ENCODE measurements around the gene CEMP1. TPM values are rescaled to one million over a fixed set of nuclear protein-coding genes. Genes with fewer than 3 reads are reported as not detected.
"Not testable (repeated sequence)": the region's sequence is repeated elsewhere in the genome, so short reads cannot be mapped to it uniquely, and the experiment has no call there.

Gene CEMP1
- total RNA-seq, 1 donor from 2014 or later, result not detected

GRCh38 chr16:2539845-2540458, 8.7 kb upstream of the CEMP1 start:
- TF ChIP-seq CTCF (conservative IDR thresholded peaks at IDR 0.05), result peak; percentile 60
- not testable (repeated sequence) for DNase-seq (ENCODE audit: low read depth, low spot score); H3K9me3 Mint-ChIP-seq; H3K27me3 Mint-ChIP-seq (ENCODE audit: low read depth); H3K36me3 Mint-ChIP-seq (ENCODE audit: low read depth); H3K27ac Mint-ChIP-seq (ENCODE audit: unreplicated experiment)
- H3K4me3 Mint-ChIP-seq, result peak overlapping the region; percentile 81
- H3K4me1 Mint-ChIP-seq, result peaks cover 38% of the 10 kb centered on the region

GRCh38 chr16:2539192-2539844, 8.1 kb upstream of the CEMP1 start:
- Mint-ChIP-seq H3K4me3 (peak overlapping the region; percentile 81), H3K4me1 (peaks cover 40% of the 10 kb centered on the region)
- not testable (repeated sequence) for H3K27ac Mint-ChIP-seq (ENCODE audit: unreplicated experiment); H3K27me3 Mint-ChIP-seq (ENCODE audit: low read depth); H3K36me3 Mint-ChIP-seq (ENCODE audit: low read depth); H3K9me3 Mint-ChIP-seq; DNase-seq (ENCODE audit: low read depth, low spot score)

GRCh38 chr16:2537451-2538379, 6.5 kb upstream of the CEMP1 start, which contains the start of gene PDPK1:
PDPK1 (plus strand) TSS chr16:2538021; CDS start chr16:2538113, 92 bp downstream.
- TF ChIP-seq CTCF (conservative IDR thresholded peaks at IDR 0.05), result no peak
- peak within 1 kb of the TSS; percentile 84 for H3K27ac Mint-ChIP-seq (ENCODE audit: unreplicated experiment)
- H3K4me1 Mint-ChIP-seq, result peaks cover 48% of the 10 kb centered on the region
- no peaks in the 10 kb centered on the region for H3K9me3 Mint-ChIP-seq
- peaks cover 15% of the 10 kb centered on the region for H3K27me3 Mint-ChIP-seq (ENCODE audit: low read depth)
- peak; percentile 78 for DNase-seq (ENCODE audit: low read depth, low spot score)
- peak within 1 kb of the TSS; percentile 90 for H3K4me3 Mint-ChIP-seq
- no peaks in the 10 kb centered on the region for H3K36me3 Mint-ChIP-seq (ENCODE audit: low read depth)

- Mint-ChIP-seq H3K4me1 (peaks cover 47% of the 10 kb centered on the region), H3K9me3 (no peaks in the 10 kb centered on the region), H3K4me3 (peak overlapping the region; percentile 76), H3K36me3 (ENCODE audit: low read depth) (no peaks in the 10 kb centered on the region), H3K27me3 (ENCODE audit: low read depth) (peaks cover 17% of the 10 kb centered on the region), H3K27ac (ENCODE audit: unreplicated experiment) (no peak overlapping the region)
- DNase-seq (ENCODE audit: low read depth, low spot score), result no peak
- TF ChIP-seq CTCF (conservative IDR thresholded peaks at IDR 0.05), result no peak
Observed at GRCh38 chr16:2535625-2536013, 4.4 kb upstream of the CEMP1 start.

- H3K9me3 Mint-ChIP-seq, result not testable (repeated sequence)
Observed at GRCh38 chr16:2534335-2534734, 3.1 kb upstream of the CEMP1 start.

GRCh38 chr16:2533912-2534311, 2.7 kb upstream of the CEMP1 start:
- H3K4me3 Mint-ChIP-seq, result peak overlapping the region; percentile 76
- peaks cover 17% of the 10 kb centered on the region for H3K27me3 Mint-ChIP-seq (ENCODE audit: low read depth)
- no peaks in the 10 kb centered on the region for H3K9me3 Mint-ChIP-seq
- no peaks in the 10 kb centered on the region for H3K36me3 Mint-ChIP-seq (ENCODE audit: low read depth)
- no peak for DNase-seq (ENCODE audit: low read depth, low spot score)
- no peak for TF ChIP-seq CTCF (conservative IDR thresholded peaks at IDR 0.05)
- peaks cover 37% of the 10 kb centered on the region for H3K4me1 Mint-ChIP-seq
- no peak overlapping the region for H3K27ac Mint-ChIP-seq (ENCODE audit: unreplicated experiment)

More at GRCh38 chr16:2534335-2534734, 3.1 kb upstream of the CEMP1 start:
- H3K36me3 Mint-ChIP-seq (ENCODE audit: low read depth); DNase-seq (ENCODE audit: low read depth, low spot score); H3K27ac Mint-ChIP-seq (ENCODE audit: unreplicated experiment): not testable (repeated sequence)
- Mint-ChIP-seq H3K4me1 (peaks cover 42% of the 10 kb centered on the region), H3K27me3 (ENCODE audit: low read depth) (peaks cover 17% of the 10 kb centered on the region), H3K4me3 (peak overlapping the region; percentile 76)

- not testable (repeated sequence) for H3K9me3 Mint-ChIP-seq; DNase-seq (ENCODE audit: low read depth, low spot score); H3K36me3 Mint-ChIP-seq (ENCODE audit: low read depth); H3K27ac Mint-ChIP-seq (ENCODE audit: unreplicated experiment)
- Mint-ChIP-seq H3K4me1 (peaks cover 33% of the 10 kb centered on the region), H3K27me3 (ENCODE audit: low read depth) (peaks cover 17% of the 10 kb centered on the region), H3K4me3 (peak overlapping the region; percentile 92)
Observed at GRCh38 chr16:2533142-2533755, 2.0 kb upstream of the CEMP1 start.

All from neural crest cell (in vitro differentiated cells).